Transverse colon (tissue), 3 donors: Measurements from ENCODE around the gene OOSP2.
"Not testable (repeated sequence)": the region's sequence is repeated elsewhere in the genome, so short reads cannot be mapped to it uniquely, and the experiment has no call there.

ENCODE experiments used
- CTCF ChIP-seq, 5 experiments: fragments of 200-600 bp in 3 of 5; fragments of 450-650 bp in 2 of 5; sonication (generic) in 3 of 5; IDR thresholded peaks; 1 replicate in 2 of 5; 2 replicates in 3 of 5; pipeline ENCODE4 v1.5.1; 2016 to 2017; ENCODE audit warnings: antibody characterized with exemption in 5 of 5, inconsistent platforms in 3 of 5, mild to moderate bottlenecking in 2 of 5, moderate library complexity in 1 of 5
- POLR2A ChIP-seq: fragments of 450-650 bp; IDR thresholded peaks from one replicate; pipeline ENCODE4 v1.6.1; 2016; ENCODE audit warnings: antibody characterized with exemption, mild to moderate bottlenecking, moderate library complexity

GRCh38 chr11:60020376-60020775 lies 19.8 kb upstream of the OOSP2 start:
- not testable (repeated sequence) for TF ChIP-seq POLR2A; CTCF (IDR thresholded peaks at IDR 0.05)
